Epidermal melanocyte (primary cell): ENCODE data around the gene C11orf24.
"Not testable (repeated sequence)": the region's sequence is repeated elsewhere in the genome, so short reads cannot be mapped to it uniquely, and the experiment has no call there.

Source experiments
- DNase-seq: peaks from one replicate; pipeline ENCODE4 v3.0.0; 2011; ENCODE audit warnings: low spot score; ENCODE audit not compliant: insufficient read length

The C11orf24 gene

DNA sequence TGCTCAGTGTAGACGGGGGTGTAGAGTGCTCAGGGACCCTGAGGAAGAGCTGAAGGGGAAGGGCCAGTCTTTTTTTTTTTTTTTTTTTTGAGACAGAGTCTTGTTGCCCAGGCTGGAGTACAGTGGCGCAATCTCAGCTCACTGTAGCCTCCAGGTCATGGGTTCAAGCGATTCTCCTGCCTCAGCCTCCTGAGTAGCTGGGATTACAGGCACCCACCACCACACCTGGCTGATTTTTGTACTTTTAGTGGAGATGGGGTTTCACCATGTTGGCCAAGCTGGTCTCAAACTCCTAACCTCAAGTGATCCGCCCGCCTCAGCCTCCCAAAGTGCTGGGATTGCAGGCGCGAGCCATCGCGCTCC, 27.7 kb upstream of the C11orf24 start:
- not testable (repeated sequence) for DNase-seq

DNA sequence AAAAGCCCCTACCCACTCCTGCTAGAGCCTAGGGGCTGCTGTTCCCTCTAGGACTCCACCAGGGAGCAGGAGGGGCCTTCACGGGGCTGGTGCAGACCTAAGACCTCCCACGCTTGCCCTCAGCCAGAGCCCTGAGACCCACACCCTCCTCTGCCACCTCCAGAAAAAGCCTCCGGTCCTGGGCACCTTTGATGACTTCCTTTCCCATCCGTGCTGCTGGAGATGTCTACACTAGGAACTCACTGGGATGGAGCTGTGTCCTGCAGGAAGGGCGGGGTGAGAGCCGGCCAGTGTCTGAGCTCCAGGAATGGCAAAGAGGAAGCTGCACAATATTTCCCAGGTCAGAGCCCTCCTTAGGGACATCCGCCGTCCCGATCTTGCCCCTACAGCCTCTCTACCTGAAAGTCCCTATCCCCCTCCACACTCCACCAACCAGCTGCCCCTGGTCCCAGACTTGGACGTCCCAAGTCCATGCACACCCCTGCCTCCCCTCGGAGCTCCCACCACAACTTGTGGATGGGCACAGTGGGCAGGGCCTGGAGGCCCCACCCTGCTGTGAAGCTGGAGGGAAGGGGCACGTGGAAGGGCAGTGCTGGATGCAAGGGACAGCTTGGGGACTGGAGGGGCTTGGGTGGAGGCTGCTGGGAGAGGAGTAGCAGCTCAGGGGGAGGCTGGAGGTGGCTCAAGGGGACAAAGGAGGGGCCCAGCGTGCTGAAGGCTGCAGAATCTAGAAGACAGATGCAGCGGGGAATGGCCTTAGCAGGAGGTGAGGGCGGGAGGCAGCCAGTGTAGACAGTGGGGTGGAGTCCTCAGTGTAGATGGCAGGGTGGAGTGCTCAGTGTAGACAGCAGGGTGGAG, 27.1 kb upstream of the C11orf24 start:
- no peak for DNase-seq

GRCh38 chr11:68297812-68298658, 26.3 kb upstream of the C11orf24 start:
- peak; percentile 72 for DNase-seq

DNA sequence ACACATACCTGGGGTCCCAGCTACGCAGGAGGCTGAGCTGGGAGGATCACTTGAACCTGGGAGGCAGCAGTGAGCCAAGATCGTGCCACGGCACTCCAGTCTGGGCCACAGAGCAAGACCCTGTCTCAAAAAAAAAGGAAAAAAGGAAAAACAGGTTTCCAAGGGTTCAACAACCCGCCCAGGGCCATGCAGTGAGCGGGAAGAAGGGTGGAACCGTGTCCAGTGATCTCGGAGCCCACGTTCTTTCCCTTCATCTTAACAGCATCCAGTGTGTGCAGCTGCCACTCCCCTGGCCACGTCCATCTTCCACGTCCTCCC, 25.7 kb upstream of the C11orf24 start:
- no peak for DNase-seq

DNA sequence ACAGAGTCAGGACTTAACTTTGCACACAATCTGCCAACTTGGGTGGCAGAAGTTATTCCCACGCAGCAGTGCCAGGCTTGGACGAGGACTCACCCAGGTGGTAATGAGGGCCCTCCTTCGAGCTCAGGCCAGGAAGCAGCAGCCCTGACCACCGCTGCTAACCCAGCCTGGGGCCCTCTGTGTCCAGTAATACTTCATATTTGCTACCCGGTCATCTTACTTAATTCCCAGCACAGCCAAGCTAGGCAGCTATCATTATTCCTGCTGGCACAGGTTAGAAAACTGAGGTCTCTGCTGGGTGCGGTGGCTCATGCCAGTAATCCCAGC, 25.2 kb upstream of the C11orf24 start:
- DNase-seq, result no peak

DNA sequence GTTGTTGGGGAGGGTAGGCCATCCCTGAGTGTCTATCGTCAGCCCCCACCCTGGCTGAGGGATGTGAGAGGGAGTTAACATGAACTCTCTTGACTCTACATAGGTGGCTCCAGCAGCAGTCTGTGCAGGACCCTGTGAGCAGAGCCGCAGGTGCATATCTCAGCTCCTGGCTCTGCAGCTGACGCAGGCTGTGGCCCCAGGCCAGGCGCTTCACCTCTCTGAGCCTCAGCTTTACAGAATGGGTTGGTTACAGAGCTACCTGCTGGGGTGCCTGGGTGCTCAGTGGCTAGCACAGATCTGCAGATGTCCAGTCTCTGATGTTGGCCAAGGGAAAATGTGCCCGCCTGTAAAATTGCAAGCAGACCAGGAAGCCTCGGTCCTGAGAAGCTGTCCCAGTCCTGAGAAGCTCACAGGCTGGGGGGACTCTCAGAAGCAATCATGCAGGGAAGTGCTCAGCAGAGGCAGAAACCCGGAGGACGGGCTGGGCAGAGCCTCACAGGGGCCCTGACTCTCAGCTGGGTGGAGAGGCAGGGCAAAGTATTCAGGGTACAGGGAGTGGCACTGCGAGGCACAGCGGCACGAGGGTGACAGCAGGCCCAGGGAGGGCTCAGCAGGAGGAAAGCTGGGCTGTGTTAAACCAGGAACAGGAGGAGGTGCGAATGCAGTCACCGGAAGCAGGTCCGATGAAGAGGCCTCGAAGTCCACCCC, 24.7 kb upstream of the C11orf24 start:
- no peak for DNase-seq

GRCh38 chr11:68295940-68296339, 24.2 kb upstream of the C11orf24 start:
- DNase-seq, result no peak

GRCh38 chr11:68295271-68295670, 23.5 kb upstream of the C11orf24 start:
- DNase-seq, result no peak

DNA sequence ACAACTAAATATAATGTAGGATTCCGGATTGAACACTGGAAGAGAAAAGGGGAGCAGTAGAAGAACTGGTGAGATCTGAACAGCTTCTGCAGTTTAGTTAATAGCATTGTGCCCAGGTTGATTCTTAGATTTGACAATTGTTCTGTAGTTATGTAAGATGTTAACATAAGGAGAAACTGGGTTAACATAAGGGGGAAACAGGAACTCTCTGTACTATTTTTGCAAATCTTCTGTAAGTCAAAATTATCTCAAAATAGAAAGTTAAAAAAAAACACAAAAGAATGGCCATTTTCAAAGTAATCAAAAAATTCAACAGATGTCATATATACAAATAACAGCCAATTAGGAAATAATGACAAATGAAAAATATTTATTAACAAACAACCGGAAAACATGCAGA, 21.9 kb upstream of the C11orf24 start:
- DNase-seq, result no peak

DNA sequence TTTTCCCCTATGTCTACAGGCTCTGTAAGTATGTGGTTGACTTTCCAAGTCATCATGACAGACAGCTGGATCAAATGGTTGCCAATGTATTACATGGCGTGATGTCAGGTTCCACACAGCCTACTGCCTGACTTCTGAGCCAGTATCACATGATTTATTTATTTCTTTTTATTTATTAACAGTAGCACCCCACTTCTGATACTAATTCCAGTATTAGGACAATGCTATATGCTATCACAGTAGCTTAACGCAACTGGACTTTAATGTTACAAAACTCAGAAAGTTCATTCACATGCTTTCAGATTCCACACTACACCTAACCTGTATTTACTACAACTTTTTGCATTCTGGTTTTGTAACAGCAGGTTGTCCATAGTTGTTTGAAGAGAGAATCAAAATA, 17.7 kb upstream of the C11orf24 start:
- DNase-seq, result no peak

- no peak for DNase-seq
Observed at GRCh38 chr11:68287419-68287818, 15.6 kb upstream of the C11orf24 start.

DNA sequence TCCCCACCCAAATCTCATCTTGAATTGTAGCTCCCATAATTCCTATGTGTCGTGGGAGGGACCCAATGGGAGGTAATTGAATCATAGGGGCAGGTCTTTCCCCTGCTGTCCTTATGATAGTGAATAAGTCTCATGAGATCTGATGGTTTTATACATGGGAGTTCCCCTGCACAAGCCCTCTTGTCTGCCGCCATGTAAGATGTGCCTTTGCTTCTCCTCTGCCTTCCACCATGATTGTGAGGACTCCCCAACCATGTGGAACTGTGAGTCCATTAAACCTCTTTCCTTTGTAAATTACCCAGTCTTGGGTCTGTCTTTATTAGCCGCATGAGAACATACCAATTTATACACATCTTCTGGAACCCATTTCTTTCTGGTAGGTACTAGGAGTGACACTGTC, 12.8 kb upstream of the C11orf24 start:
- not testable (repeated sequence) for DNase-seq

- no peak for DNase-seq
Observed at GRCh38 chr11:68282861-68283230, 11.1 kb upstream of the C11orf24 start.

- DNase-seq, result no peak
Observed at GRCh38 chr11:68282141-68282860, 10.5 kb upstream of the C11orf24 start.

DNA sequence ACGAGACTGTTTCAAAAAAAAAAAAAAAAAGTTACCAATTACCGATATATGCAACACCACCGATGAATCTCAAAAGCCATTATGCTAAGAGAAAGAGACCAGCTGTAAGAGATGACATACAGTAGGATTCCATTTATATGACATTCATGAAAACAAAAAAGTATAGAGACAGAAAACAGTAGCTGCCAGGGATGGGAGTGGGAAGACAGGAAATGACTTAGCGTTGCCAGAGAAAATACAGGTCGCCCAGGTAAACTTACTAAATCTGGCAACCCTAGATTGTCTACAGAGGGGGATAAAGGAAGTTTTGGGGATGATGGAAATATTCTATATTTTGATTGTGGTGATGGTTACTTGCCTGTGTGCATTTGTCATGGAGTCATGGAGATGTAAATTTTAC, 7.9 kb upstream of the C11orf24 start:
- DNase-seq, result no peak

DNA sequence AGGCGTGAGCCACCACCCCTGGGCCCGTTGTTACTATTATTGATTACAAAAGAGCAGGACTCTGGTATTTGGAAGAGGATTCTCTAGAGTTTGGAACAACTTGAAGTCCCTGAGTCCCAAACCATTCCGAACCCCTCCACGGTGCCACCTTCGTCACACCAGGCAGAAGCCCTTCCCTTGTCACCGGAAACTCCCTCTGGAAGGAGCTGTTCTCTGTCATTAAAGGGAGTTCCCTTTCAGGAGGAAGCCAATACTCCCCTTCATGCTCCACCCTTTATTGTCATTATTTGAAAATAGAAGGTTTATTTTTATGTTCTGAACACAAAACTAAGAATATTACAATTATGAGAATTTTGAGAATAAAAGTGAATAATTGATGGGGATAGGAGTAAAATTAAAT, 5.1 kb upstream of the C11orf24 start:
- DNase-seq, result no peak

GRCh38 chr11:68275721-68276507, 4.1 kb upstream of the C11orf24 start:
- no peak for DNase-seq

- DNase-seq, result no peak
Observed at GRCh38 chr11:68274306-68274705, 2.5 kb upstream of the C11orf24 start.

DNA sequence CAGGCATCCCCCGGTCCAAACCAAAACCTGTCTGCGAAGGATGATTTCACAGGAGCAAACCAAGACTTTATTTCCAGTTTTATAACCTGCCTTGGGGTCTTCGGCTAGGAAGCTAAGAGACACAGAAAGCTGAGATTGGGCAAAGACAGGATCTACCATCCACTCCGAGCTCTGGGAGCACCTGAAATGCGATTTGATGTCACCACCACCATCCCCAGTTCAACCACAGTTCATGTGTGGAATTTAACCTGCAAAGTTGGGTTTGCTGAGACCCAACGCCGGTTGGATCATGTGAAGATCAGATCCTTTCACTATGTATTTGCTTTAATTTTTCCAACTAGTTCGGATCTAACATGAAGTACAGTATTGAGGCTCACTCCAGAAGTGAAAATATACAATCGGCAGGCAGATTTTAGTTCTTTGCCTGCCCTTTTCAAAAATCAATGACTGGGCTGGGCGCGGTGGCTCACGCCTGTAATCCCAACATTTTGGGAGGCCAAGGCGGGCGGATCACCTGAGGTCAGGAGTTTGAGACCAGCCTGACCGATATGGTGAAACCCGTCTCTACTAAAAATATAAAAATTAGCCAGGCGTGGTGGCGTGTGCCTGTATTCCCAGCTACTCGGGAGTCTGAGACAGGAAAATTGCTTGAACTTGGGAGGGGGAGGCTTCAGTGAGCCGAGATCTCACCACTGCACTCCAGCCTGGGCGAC, 1.4 kb upstream of the C11orf24 start:
- no peak for DNase-seq
